GM10266 (cell line): ENCODE results near the gene MAD2L2.

Source experiments
- DNase-seq: peaks from one replicate; pipeline ENCODE4 v3.0.0; 2012; ENCODE audit errors: extremely low spot score
- CTCF ChIP-seq: IDR thresholded peaks from 2 replicates; pipeline ENCODE4 v1.5.1; 2012; ENCODE audit warnings: mild to moderate bottlenecking, low read depth; ENCODE audit not compliant: control insufficient read depth, insufficient read depth; ENCODE audit errors: missing control alignments

Gene MAD2L2

GRCh38 chr1:11691302-11691914 is 10.5 kb upstream of the MAD2L2 start, which contains the start of gene DRAXIN:
TSS of gene DRAXIN (plus strand) at chr1:11691710. CDS start at chr1:11706259, 14,549 bp downstream.
- no peak for TF ChIP-seq CTCF
- no peak for DNase-seq

- no peak for DNase-seq
- TF ChIP-seq CTCF = no peak
Measured at GRCh38 chr1:11690397-11691301, 9.7 kb upstream of the MAD2L2 start.

- no peak for DNase-seq
- no peak for TF ChIP-seq CTCF
Measured at GRCh38 chr1:11688506-11688905, 7.6 kb upstream of the MAD2L2 start.

GRCh38 chr1:11685210-11685752 is 4.3 kb upstream of the MAD2L2 start:
- no peak for TF ChIP-seq CTCF
- DNase-seq = no peak

GRCh38 chr1:11684070-11684469 is 3.1 kb upstream of the MAD2L2 start:
- no peak for TF ChIP-seq CTCF
- DNase-seq = no peak

- TF ChIP-seq CTCF = no peak
- DNase-seq = no peak
Measured at GRCh38 chr1:11682799-11683198, 1.9 kb upstream of the MAD2L2 start.

- DNase-seq = no peak
- TF ChIP-seq CTCF = no peak
Measured at GRCh38 chr1:11682287-11682771, 1.4 kb upstream of the MAD2L2 start.
